ENCODE measurements around the gene SNX11.

SNX11 gene

DNA sequence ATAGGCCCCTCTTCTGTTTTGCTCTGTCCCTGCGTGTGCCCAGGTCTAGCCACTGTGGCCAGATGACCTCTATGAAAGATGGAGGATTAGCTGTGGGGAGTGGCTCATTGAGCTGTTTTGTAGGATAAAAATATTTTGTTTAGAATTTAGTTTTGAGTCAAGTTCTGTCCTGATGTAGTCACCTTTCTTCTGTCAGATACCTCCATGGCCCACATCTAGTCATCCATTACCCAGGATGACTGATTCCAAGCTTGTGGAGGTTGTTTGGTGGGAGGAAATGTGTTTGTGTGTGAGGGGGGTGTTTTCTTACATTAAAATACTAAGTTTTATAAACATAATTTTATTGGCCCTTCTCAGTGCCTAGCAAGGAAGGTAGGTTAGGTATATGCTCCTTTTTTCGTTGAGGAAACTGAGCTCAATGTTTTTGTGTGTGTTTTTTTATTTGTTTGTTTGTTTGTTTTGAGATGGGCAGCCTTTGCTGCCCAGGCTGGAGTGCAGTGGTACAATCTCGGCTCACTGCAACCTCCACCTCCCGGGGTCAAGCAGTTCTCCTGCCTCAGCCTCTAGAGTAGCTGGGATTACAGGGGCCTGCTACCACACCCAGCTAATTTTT lies 16.3 kb downstream of the SNX11 start:
- TF ChIP-seq, protein P1, sequence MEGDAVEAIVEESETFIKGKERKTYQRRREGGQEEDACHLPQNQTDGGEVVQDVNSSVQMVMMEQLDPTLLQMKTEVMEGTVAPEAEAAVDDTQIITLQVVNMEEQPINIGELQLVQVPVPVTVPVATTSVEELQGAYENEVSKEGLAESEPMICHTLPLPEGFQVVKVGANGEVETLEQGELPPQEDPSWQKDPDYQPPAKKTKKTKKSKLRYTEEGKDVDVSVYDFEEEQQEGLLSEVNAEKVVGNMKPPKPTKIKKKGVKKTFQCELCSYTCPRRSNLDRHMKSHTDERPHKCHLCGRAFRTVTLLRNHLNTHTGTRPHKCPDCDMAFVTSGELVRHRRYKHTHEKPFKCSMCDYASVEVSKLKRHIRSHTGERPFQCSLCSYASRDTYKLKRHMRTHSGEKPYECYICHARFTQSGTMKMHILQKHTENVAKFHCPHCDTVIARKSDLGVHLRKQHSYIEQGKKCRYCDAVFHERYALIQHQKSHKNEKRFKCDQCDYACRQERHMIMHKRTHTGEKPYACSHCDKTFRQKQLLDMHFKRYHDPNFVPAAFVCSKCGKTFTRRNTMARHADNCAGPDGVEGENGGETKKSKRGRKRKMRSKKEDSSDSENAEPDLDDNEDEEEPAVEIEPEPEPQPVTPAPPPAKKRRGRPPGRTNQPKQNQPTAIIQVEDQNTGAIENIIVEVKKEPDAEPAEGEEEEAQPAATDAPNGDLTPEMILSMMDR (IDR thresholded peaks at IDR 0.05; ENCODE audit: borderline replicate concordance, control extremely low read depth, extremely low read depth, insufficient read depth, missing control alignments): no peak
- DNase-seq (ENCODE audit: low spot score): no peak
- in situ Hi-C loops (cut with MboI; ENCODE audit: low sequenced_read_pairs, unreplicated experiment): no loop called here

DNA sequence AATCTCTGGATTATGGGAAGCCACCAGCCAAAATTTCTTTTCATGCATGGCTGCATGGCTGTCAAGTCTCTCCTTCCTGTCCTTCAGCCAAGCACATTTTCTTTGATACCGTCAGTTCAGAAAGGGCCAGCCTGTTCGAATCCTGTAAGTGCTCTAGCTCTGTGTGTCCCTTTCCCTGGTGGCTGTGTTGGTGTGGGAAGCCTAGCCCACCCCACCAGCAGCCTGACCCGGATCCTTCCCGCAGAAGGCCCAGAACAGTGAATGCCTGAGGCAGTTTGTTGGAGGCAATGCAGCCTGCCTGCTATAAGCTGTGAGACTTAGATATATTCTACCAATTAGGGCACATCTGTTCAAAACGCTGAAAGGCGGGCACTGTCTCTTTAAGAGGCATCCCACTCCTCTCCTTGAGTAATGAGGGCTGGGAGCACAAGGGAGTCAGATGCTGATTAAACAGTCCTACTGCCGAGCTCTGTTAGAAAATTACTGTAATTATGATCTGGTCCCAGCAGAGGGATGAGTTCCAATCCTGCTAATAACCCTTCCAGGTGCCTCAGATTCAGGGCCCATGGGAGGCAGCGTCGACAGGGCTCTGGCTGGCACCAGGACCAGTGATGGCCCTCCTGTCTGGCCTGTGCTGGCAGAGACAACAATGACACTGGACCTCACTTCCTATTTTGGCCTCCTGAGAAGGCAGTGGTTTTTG lies 18.4 kb downstream of the SNX11 start:
- TF ChIP-seq, protein P1 (IDR thresholded peaks at IDR 0.05; ENCODE audit: borderline replicate concordance, control extremely low read depth, extremely low read depth, insufficient read depth, missing control alignments): no peak
- no peak for DNase-seq (ENCODE audit: low spot score)
- in situ Hi-C loops (cut with MboI; ENCODE audit: low sequenced_read_pairs, unreplicated experiment): loop anchor here (5.0 kb wide), 1 partner anchor 39 kb away; no protein-coding TSS in a partner anchor

DNA sequence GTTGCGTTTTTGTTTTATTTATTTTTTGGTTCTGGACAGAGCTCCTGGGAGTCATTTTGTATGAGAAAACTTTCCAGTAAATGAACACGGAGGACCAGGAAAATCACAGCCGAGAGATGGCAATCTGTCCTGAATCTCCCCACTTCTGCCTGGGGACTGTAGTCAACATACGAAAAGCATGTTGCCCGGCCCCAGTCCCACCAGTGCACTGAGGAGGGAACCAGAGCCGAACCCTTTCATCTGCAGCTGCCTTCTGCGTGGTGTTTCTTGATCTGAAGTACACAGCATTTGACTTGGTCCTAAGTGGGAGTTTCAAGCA lies 18.9 kb downstream of the SNX11 start:
- no peak for DNase-seq (ENCODE audit: low spot score)
- TF ChIP-seq, protein P1 (IDR thresholded peaks at IDR 0.05; ENCODE audit: borderline replicate concordance, control extremely low read depth, extremely low read depth, insufficient read depth, missing control alignments): no peak
- in situ Hi-C loops (cut with MboI; ENCODE audit: low sequenced_read_pairs, unreplicated experiment): loop anchor here (5.0 kb wide), 1 partner anchor 39 kb away; no protein-coding TSS in a partner anchor

DNA sequence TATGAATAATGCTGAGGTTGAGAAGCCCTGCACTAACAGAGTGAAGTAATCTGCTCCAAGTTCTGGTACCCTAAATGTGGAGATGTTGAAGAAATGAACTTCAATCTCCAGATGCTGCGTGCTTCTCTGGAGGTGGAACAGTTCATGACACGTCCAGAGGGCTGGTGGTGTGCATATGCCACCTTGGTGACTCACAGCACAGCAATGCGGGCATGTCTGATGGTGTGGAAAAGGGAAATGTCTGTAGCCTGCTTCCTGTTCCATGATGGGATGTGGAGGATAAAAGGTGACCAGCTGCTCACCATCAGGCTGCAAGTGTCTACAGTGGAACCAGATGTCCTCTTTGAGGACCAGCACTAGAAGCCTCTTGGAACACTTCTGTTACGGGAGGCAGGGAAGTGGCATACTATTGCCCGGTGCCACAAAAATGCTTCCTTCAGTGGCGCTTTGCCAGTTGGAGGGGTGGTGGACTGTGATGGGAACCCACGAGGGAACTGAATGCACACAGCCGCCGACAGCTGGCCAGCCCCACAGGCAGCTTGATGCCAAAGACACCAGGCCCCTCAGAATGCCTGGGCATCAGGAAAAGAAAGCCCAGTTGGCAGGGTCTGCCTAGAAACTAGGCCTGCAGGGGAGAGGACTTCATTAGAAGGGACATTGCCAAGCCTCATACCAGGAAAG lies 19.9 kb downstream of the SNX11 start:
- TF ChIP-seq, protein P1 (IDR thresholded peaks at IDR 0.05; ENCODE audit: borderline replicate concordance, control extremely low read depth, extremely low read depth, insufficient read depth, missing control alignments): no peak
- peak; percentile 7 for DNase-seq (ENCODE audit: low spot score)
- in situ Hi-C loops (cut with MboI; ENCODE audit: low sequenced_read_pairs, unreplicated experiment): loop anchor here (5.0 kb wide), 1 partner anchor 40 kb away; no protein-coding TSS in a partner anchor

DNA sequence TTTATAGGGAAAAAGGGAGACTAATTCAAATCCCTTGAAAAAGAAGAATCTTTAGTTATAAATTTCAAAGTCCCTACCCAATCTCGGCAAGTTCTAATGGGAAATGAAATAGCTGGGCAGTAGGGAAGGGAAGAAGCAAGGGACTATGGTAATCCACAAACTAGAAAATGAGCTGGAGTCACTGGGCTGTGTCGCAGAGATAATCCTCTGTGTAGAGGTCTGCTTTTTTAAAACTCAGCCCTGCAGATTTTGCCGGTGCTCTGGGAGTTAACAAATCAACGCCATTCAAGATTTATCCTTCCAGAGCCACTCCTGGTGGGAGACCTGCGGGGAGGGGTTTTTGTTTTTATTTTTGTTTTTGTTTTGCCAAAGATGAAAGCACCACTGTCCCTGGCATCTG lies 20.8 kb downstream of the SNX11 start:
- peak; percentile 6 for DNase-seq (ENCODE audit: low spot score)
- in situ Hi-C loops (cut with MboI; ENCODE audit: low sequenced_read_pairs, unreplicated experiment): loop anchor here (5.0 kb wide), 1 partner anchor 41 kb away; no protein-coding TSS in a partner anchor
- TF ChIP-seq, protein P1 (IDR thresholded peaks at IDR 0.05; ENCODE audit: borderline replicate concordance, control extremely low read depth, extremely low read depth, insufficient read depth, missing control alignments): no peak

DNA sequence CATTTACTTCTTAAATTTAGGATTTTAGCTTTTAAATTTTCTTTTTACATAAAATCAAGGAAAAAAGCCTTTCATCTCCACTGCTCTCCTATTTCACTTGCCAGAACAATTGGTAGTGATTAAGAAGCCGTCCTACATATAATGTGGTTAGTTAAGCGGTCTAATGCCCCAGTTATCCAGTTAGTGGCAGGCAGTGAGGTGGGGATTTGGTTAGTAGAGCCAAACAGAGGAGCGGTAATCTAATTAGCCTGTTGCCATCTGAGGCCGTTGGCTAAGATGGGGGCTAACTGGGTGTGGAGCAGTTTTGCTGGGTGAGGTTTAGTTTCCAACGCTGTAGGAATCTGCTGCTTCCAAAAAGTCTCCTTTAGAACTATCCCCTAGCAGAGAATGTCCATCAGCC lies 22.4 kb downstream of the SNX11 start:
- TF ChIP-seq, protein P1 (IDR thresholded peaks at IDR 0.05; ENCODE audit: borderline replicate concordance, control extremely low read depth, extremely low read depth, insufficient read depth, missing control alignments): no peak
- DNase-seq (ENCODE audit: low spot score): no peak
- in situ Hi-C loops (cut with MboI; ENCODE audit: low sequenced_read_pairs, unreplicated experiment): loop anchor here (5.0 kb wide), 1 partner anchor 43 kb away; no protein-coding TSS in a partner anchor
